Gastrocnemius medialis (tissue), 4 donors: ENCODE data around the gene ACTL6B.

Source experiments
- POLR2A ChIP-seq, 2 donors: fragments of 450-650 bp; IDR thresholded peaks; one replicate each; pipeline ENCODE4 v1.6.1; 2017; ENCODE audit warnings: antibody characterized with exemption in 2 of 2, mild to moderate bottlenecking in 2 of 2, moderate library complexity in 2 of 2
- TF ChIP-seq, protein P1 (sequence below), 5 experiments: fragments of 450-650 bp in 3 of 5; fragments of 200-600 bp in 2 of 5; sonication (generic) in 2 of 5; IDR thresholded peaks in 4 of 5; conservative IDR thresholded peaks in 1 of 5; 1 replicate in 4 of 5; 2 replicates in 1 of 5; pipeline ENCODE4 v1.5.1; 2016 to 2019; ENCODE audit warnings: antibody characterized with exemption in 5 of 5, mild to moderate bottlenecking in 3 of 5, moderate library complexity in 3 of 5

DNA sequence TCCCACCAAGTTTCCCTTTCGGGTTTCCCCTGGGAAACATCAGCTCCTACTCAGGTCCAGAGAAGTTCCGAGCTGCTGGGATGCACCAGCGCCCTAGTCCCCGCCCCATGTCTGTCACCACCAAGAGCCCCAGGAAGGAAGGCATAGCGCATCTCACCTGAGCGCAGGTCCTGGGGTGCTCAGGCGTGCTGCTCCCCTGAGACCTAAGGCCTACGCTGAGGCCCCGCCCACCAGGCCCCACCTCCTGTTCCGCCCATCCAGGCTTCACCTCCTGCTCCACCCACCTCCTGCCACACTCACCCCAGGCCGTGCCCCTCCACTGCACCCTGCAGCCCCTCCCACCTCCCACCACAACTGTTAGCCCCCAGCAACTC, 13.7 kb downstream of the ACTL6B start:
- TF ChIP-seq, protein P1, sequence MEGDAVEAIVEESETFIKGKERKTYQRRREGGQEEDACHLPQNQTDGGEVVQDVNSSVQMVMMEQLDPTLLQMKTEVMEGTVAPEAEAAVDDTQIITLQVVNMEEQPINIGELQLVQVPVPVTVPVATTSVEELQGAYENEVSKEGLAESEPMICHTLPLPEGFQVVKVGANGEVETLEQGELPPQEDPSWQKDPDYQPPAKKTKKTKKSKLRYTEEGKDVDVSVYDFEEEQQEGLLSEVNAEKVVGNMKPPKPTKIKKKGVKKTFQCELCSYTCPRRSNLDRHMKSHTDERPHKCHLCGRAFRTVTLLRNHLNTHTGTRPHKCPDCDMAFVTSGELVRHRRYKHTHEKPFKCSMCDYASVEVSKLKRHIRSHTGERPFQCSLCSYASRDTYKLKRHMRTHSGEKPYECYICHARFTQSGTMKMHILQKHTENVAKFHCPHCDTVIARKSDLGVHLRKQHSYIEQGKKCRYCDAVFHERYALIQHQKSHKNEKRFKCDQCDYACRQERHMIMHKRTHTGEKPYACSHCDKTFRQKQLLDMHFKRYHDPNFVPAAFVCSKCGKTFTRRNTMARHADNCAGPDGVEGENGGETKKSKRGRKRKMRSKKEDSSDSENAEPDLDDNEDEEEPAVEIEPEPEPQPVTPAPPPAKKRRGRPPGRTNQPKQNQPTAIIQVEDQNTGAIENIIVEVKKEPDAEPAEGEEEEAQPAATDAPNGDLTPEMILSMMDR (IDR thresholded peaks at IDR 0.05 in 4 of 5, conservative IDR thresholded peaks at IDR 0.05 in 1 of 5): no peak
- no peak for TF ChIP-seq POLR2A (IDR thresholded peaks at IDR 0.05)
